GM18907 (cell line): Measurements from ENCODE around the gene BICC1.
"Not testable (repeated sequence)": the region's sequence is repeated elsewhere in the genome, so short reads cannot be mapped to it uniquely, and the experiment has no call there.

Experiments
- ATAC-seq: cut with Tn5 transposase; IDR thresholded peaks from one replicate; pipeline ENCODE4 v1.9.1; 2021; ENCODE audit warnings: mild to moderate bottlenecking, moderate library complexity; ENCODE audit not compliant: unreplicated experiment

BICC1 gene

DNA sequence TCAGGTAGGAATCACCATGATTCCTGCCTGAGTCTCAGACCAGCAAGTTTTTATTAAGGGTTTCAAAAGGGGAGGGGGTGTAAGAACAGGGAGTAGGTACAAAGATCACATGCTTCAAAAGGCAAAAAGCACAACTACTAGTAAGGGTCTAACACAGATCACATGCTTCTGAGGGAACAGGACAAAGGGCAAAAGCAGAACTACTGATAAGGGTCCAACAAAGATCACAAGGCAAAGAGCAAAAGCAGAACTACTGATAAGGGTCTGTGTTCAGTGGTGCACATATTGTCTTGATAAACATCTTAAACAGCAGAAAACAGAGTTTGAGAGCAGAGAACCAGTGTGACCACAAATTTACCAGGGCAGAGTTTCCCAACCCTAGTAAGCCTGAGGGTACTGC is 84.5 kb downstream of the BICC1 start:
- ATAC-seq = not testable (repeated sequence)

DNA sequence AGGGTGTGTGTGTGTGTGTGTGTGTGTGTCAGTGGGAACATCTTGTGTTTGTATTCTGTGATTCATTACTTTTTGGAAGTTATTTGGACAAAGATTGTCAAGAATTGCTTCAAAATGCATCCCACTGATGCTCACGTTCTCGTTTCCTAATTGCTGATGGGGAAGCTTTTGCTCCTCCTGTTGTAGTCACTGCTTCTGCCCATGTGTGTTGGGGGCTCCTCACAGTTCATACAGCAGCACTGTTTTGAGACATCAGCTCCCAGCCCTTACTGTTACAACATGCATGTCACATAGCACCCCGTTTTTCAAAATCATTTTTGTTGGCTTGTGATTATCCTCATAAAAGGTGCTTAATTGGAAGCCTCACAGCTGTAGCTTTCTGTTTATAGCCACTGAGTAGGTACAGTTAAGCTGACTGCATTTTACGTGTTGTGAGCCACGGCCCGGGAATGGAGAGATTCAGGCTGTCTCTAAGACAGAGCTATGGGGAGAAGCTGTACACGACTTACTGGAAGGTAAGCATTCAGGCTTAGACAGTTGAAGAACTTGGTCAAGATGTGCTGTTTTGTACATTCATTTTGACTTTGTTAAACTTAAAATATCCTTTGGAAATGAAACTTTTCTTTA is 87.4 kb downstream of the BICC1 start:
- no peak for ATAC-seq

DNA sequence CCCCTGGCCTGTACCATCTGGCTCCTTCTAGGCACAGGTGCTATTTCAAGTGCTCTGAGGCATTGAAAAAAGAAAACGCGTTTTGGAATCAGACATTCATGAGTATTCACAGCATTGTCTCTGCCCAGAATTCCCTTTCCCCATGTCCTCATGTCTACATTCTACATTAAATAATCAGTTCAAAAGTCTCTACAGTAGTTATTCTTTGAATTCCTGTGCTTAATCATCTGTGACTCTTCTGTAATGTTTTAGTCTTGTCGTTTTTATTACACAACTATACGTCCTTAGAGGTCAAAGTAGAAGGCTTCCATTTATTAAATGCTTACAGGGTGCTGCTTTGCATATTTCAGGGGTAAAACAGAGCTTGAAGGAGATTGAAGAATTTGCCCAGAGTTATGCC is 95.7 kb downstream of the BICC1 start:
- no peak for ATAC-seq

DNA sequence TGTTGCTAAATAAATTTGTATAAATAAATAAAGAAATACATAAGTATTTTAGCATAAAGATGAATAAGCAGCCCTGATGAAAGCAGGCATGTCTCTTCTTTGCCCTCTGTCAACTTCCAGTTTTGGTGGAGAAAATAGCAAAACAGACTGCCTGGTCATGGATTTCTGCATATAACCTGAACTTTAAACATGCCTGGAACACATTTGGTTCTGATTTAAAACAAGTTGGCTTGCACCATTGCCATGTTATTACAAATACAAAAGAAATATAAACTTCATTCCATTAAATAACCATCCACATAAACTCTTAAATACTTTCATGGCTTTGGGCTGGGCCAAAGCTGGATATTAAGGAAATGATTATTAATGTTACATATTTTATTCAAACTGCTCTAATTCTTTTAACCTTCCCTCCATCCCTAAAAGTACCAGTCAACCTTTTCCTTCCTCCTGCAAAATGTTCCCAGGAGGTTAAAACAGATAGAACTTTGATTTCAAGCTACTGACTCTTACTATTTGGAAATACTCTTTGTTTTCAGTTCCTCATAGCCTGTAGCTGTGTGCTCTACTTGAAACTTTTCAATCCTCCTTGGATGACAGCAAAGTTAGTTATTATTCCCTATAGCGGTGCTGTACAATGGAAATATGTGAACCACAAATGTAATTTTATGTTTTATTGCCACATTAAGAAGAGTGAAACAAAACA is 96.3 kb downstream of the BICC1 start:
- ATAC-seq = no peak

DNA sequence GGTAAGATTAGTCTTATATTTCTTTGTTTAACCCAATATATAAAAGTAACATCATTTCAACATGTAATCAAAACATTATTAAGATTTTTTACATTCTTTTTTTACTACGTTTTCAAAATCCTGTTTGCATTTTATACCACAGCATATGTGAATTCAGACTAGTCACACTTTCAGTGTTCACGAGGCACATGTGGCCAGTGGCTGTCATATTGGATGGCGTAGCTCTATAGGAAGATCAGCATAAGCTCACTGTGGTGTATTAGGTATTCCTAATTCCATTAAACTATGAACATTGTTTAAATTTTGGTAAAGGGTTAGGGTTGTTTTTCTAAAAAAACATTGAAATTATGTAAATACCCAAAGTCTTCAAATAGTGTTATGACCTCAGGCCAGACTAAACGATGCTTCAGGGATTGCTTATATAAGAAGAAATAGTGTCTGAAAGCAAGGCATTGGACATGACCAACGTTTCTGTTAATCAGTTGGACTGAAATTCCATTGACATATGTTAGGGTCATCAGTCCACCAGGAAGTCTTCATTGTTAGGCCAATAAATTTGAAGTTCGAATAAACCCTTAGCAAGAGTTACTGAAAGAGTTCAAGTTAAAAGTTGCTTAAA is 97.0 kb downstream of the BICC1 start:
- ATAC-seq = no peak

DNA sequence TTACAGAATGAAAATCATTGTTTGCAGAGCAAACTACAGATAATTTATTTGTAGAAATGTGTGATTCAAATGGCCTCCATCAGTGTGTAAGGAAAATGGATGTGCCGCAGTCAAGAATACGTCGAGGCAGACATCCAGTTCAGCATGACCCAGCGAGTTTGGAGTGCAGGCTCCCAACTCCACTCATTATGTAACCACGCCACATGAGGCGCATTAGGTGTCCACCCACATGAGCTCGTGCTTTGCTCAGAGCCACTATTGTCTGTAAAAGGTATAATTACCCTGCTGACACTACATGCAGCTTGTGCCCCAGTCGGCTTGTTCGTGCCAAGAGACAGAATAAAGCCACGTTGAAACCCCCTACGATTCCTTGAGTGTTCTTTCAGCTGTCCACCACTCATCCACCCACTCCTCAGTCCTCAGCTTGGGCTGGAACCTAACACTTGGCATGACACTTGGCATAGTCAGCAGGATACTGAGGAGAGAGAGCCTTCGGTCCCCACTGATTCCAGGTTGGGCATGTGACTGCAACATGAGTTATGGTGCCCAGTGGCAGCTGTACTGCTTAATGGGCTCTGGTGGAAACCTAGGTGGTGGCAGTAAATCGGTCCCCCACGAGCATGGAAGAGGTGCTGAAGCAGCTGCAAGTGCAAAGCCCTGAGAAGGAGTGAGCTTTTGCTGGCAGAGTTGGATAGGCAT is 102.7 kb downstream of the BICC1 start:
- ATAC-seq = no peak

DNA sequence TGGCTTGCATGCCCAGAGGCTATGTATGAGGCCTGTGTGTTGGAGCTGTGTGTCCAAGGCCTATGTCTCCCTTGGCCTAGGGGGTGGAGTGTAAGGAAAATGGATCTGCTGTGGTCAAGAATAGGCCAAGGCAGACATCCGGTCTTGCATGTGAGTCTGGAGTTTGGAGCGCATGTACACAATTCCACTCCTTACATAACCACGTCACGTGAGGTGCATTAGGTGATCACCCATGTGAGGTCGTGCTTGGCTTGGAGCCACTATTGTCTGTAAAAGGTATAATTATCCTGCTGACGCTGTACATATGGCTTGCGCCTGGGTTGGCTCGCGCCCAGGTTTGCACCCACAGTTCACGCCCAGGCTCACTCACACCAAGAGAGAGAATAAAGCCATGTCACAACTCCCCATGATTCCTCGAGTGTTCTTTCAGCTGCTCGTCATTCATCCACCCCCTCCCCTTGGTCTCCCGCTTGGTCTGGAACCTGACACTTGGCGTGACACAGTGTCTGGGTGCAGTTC is 105.5 kb downstream of the BICC1 start:
- ATAC-seq = no peak

DNA sequence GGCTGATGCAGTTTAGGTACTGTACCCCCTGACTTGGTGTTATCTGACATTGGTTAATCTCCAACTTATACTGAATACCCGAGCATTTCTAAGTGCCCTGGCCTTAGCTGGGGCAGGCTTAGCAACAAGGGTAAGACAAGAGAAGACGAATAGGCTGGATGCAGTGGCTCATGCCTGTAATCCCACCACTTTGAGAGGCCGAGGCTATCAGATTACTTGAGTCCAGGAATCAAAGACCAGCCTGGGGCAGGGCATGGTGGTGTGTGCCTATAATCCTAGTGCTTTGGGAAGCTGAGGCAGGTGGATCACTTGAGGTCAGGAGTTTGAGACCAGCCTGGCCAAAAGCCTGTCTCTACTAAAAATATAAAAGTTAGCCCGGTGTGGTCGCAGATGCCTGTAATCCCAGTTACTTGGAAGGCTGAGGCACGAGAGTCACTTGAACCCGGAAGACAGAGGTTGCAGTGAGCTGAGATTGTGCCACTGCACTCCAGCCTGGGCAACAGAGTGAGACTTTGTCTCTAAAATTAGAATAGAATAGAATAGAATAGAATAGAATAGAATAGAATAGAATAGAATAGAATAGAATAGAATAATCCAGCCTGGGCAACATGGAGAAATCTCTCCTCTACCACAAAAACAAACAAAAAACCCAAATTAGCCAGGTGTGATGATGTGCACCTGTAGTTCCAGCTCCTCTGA is 108.9 kb downstream of the BICC1 start:
- no peak for ATAC-seq

DNA sequence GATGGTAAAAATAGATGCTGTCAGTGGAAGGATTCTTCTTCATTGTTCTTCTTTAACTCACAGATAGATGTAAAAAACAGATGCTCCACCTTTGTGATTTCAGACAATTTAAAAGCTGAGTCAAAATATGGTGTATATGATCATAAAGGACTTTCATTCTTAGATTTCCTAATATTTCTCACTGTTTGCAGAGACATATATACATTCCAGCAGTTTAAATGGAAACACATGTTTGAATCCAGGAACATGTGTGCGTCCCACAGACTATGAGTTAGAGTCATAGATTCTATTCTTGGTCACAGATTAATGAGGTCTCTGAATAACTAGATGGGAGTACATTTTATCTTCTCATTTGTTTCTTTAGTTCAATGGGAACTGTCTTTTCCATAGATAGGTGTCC is 109.6 kb downstream of the BICC1 start:
- ATAC-seq = no peak

DNA sequence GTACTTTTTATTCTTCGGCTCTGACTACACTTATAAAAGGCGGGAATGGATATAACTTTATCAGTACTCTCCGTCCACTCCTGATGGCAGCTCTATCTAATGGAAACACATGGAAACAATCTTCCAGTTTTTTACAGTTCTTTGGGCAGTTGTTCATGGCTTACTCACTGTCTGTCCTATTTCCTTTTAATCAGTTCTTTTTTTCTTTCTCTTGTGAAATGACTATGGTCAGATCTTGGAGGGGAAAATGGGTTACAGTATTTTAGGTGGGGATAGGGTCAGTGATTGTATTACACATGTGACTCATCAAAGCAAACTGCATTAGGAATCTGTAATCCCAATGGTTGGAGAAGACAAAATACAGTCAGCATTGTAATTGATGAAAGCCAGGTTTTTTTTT is 112.4 kb downstream of the BICC1 start:
- ATAC-seq = no peak

DNA sequence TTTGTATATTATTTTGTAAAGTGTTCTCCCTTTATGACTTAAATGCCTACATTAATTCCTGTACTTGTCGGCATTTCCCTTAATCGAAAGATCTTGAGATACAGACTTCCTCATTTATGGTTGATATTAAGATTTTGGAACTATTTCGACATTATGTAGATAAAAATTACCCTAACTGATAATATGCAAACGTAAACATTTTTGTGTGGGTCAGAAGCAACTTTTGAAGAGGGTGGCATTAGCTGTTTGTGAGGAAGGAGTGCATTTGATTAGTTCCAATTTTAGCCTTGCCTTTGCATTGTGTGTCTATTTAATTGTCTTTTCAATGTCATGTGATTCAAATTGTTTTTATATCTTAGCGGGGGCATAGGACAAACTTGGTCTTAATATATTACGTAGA is 114.7 kb downstream of the BICC1 start:
- ATAC-seq = no peak

DNA sequence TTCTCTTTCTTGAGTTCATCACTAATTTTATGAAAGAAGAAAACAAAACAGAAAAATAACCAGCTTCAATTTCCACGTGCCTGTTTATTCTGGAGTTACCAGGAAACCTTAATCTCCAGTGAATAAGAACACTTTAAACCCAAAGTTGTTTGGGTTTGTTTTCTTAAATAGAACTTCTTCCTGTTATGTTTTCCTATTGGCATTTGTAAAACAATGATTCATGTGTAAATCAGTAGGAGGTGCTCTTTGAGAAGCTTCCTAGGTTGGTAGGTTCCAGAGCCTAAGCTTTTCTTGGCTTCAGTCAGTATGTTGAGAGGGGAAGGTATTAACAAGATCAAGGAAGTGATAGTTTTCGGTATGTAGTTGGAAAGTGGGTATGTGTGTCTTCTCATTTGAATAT is 119.0 kb downstream of the BICC1 start:
- no peak for ATAC-seq

DNA sequence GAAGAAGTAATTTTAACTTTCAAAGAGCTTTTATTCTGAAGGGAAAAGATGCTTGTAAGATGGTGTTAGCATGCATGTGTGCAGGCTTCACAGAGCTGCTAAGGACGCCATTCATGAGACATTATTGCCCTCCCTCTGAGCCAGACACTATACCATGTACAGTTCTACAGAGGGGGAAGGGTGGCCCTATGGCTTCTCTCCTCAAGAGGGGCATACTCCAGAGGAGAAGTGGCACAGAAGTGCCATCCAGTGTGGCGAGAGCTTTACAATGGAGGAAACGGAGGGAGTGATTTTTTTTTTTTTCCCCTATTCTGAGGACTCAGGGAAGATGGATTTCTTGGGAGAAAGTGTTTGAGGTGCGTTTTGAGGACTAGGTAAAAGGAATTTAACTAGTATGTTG is 119.5 kb downstream of the BICC1 start:
- no peak for ATAC-seq

DNA sequence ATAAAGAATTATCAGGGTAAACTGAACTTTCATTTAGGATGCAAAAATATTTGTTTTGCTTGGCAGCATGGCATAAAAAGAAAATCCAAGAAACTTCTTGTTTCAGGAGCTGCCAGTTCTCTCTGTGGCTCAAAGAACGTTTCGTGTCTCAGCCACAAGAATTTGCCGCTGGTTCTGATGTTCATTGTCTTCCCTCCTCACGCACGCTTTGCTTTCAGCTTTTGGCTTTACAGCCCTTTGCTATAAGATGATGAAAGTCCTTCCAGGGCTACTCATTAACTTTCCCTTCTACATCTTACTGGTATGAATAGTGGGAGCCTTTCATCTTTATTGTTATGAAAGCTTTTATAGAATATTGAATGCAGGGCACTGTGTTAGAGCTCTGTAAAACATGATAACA is 124.7 kb downstream of the BICC1 start:
- no peak for ATAC-seq

DNA sequence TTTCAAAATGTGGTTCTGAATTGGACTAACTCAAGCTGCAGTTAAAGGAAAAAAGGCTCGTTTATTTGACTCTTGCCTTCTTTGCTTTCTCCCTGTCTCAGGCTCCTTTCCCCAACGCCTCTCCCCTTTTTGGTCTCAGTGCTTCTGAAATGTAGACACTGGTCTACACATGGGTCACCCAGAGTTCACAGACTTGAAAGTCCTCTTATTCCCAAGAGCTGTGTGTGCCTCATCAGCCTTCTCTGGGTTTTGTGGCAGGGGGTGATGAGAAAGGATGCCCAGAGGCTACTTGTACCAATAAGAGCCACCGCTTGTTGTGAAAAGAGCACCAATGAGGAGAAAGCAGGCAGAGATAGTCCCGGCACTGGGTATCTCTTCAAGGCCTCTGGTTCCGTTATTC is 125.7 kb downstream of the BICC1 start:
- ATAC-seq = no peak

DNA sequence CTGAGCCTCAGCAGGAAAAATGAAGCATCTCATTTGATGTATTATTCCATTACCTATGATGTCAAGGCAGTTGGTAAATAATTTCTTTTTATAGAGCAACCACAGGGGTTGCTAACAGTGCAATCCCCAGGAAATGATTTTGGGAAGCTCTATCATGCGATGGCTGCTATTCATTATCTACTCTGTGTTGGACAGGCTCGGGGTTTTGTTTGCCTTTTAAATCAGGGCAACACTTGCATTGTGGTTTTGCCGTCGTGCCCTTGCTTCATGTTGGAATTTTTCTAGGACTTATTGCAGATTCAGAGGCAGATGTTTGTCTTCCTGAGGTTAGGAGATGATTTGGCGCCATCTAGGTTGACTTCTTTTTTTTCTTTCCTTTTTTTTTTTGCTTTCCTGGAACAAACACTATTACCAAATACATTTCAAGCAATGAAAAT is 128.4 kb downstream of the BICC1 start:
- no peak for ATAC-seq

DNA sequence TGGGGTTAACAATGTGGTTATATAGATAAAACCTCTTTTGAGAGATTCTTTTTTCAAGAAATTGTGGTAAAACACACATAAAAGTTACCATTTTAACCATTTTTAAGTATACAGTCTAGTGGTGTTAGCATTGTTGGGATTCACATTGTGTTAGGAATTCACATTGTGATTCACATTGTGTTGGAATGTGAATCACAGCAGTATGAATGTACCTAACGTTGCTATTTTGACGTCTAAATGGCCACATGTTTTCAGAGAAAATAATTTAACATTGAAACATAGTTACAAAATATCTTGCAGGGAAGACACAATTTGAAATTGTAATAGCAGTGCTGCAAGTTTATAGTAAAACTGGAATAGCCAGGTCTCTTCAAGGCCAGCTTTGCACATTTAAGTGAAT is 129.0 kb downstream of the BICC1 start:
- ATAC-seq = no peak

DNA sequence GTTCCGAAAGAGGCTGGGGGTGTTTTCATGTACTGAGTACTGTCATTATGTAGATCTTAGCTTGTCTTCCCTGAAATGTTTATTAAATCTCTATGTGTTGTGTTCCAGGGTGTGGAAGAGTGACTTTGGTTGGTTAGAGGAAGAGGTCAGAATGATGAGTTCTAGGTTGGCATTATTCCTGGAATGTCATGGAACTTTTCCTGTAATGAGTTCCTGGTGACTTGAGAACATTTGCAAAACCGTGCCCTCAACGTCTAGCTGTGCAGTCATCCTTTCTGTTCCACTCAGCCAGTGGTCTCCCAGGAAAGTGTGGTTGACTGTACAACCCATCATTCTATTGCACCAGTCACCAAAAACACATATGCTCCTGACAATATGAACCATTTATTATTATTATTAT is 129.6 kb downstream of the BICC1 start:
- no peak for ATAC-seq

DNA sequence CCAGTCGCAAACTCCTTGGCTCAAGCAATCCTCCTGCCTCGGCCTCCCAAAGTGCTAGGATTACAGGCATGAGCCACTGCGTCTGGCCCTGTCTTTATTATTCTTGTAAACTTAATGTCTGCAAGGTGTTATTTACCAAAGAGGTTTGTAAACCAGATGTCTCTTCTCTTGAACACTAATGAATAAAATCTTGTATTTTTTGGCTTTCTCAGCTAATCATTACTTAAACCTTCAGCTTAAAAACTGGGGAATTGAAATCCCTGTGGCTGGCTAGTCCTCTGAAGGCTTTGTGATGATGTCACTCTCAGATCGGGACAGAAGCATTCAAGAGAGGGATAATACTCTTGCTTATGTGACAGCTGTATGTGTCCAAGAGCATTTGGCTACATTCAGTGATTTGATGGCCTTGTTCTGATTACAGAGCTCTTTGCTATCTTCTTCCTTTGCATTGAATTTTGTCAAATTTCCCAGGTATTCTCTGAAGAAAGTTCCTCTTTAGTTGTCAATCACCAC is 130.3 kb downstream of the BICC1 start:
- ATAC-seq = no peak

DNA sequence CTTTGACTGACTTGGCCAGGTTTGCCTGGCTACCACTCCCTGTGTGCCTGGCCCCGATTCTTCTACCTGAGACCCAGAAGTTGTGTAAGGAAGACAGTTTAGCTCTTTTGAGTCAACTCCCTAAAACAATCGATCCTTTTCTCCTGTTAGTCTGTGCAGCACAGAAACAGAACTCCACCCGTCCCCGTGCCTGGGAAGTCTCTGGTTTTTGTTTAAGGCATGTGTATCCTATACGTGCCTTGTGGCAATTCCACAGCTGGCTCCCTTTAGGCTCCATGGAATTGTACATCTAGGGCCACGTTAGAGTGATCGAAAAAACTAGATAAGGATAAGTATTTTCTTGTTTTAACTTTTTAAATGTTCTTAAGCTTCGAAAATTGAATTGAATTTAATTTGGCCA is 131.6 kb downstream of the BICC1 start:
- ATAC-seq = no peak
